ENCODE results near the gene CYP2A6.
A peak's percentile ranks its signal among the peaks of the same experiment; 100 is the strongest.
"Not testable (repeated sequence)": the region's sequence is repeated elsewhere in the genome, so short reads cannot be mapped to it uniquely, and the experiment has no call there.

Gene CYP2A6

GRCh38 chr19:40842997-40843652, 7.1 kb downstream of the CYP2A6 start:
- not testable (repeated sequence) for DNase-seq

- DNase-seq = not testable (repeated sequence)
These were observed 8.2 kb downstream of the CYP2A6 start for GRCh38 chr19:40842012-40842411.

- not testable (repeated sequence) for DNase-seq
These were observed 11.8 kb downstream of the CYP2A6 start for GRCh38 chr19:40838477-40838876.

GRCh38 chr19:40836754-40837429, 13.4 kb downstream of the CYP2A6 start:
- DNase-seq = no peak

- DNase-seq = not testable (repeated sequence)
These were observed 16.3 kb downstream of the CYP2A6 start for GRCh38 chr19:40833728-40834533.

GRCh38 chr19:40832431-40832790, 17.8 kb downstream of the CYP2A6 start:
- DNase-seq = not testable (repeated sequence)

- peak; percentile 36 to 44 for DNase-seq
These were observed 18.5 kb downstream of the CYP2A6 start for GRCh38 chr19:40831502-40832430.

GRCh38 chr19:40830741-40831140, 19.5 kb downstream of the CYP2A6 start:
- DNase-seq = not testable (repeated sequence)

GRCh38 chr19:40829205-40829604, 21.0 kb downstream of the CYP2A6 start:
- no peak for DNase-seq

GRCh38 chr19:40827386-40828247, 22.6 kb downstream of the CYP2A6 start:
- DNase-seq = no peak

GRCh38 chr19:40826699-40827385, 23.4 kb downstream of the CYP2A6 start:
- not testable (repeated sequence) for DNase-seq

- DNase-seq = not testable (repeated sequence)
These were observed 23.9 kb downstream of the CYP2A6 start for GRCh38 chr19:40826312-40826698.

- not testable (repeated sequence) for DNase-seq
These were observed 24.7 kb downstream of the CYP2A6 start for GRCh38 chr19:40825460-40826095.

- not testable (repeated sequence) for DNase-seq
These were observed 25.3 kb downstream of the CYP2A6 start for GRCh38 chr19:40824916-40825315.

- DNase-seq = peak; percentile 54 to 58
These were observed 27.3 kb downstream of the CYP2A6 start for GRCh38 chr19:40822704-40823553.

- DNase-seq = no peak
These were observed 28.1 kb downstream of the CYP2A6 start for GRCh38 chr19:40822161-40822560.

GRCh38 chr19:40819479-40820234, 30.6 kb downstream of the CYP2A6 start:
- DNase-seq = peak; percentile 25 to 81

All from inflammatory macrophage treated with lipopolysaccharide for 1 hour (primary cell).